A549 (cell line): Measurements from ENCODE around the gene IRS4. TPM values are rescaled to one million over a fixed set of nuclear protein-coding genes. Genes with fewer than 3 reads are reported as not detected.

ENCODE experiments used
- ATAC-seq, 2 experiments: fragments of 200-7000 bp in 1 of 2; fragments of >200 bp in 1 of 2; cut with Nextera tagmentation in 1 of 2; cut with Tn5 transposase in 1 of 2; 3 replicates each; pipeline versions ENCODE4 v1.8.0 to v1.9.1; 2018 to 2020; ENCODE audit warnings: mild to moderate bottlenecking in 1 of 2, moderate library complexity in 1 of 2
- CTCF ChIA-PET: fragments of 300-600 bp; sonication (Branson Sonifier 250); formaldehyde crosslinking; extraction: SDS; loops from one replicate; lab custom pipeline; 2021; ENCODE audit warnings: antibody characterized with exemption, inconsistent platforms; lab: Yijun Ruan, JAX
- POLR2A ChIA-PET: fragments of 350-600 bp; formaldehyde crosslinking; extraction: SDS; loops from one replicate; lab custom pipeline; 2021; ENCODE audit warnings: antibody characterized with exemption, inconsistent platforms; lab: Yijun Ruan, JAX
- DNase-seq, 2 experiments: peaks; one replicate each; pipeline versions ENCODE4 v3.0.0 to v3.0.0-alpha.2; 2011 to 2016; ENCODE audit warnings: low read depth in 1 of 2, low spot score in 1 of 2
- FAIRE-seq: peaks from 2 replicates; lab custom pipeline; 2011; peaks lifted over from hg19 to GRCh38; lab: Jason Lieb, UNC
- H3K27ac ChIP-seq, 2 experiments: fragments of >200 bp; sonication (Bioruptor Twin); formaldehyde crosslinking; 3 replicates each; pipeline ENCODE4 v1.5.1; 2016 to 2017
- H3K4me1 ChIP-seq: fragments of >200 bp; sonication (Bioruptor Twin); formaldehyde crosslinking; 3 replicates; pipeline ENCODE4 v1.6.1; 2016
- H3K4me2 ChIP-seq: fragments of >200 bp; sonication (Bioruptor Twin); formaldehyde crosslinking; 3 replicates; pipeline ENCODE4 v1.6.1; 2016
- H3K4me3 ChIP-seq: fragments of >200 bp; sonication (Bioruptor Twin); formaldehyde crosslinking; 3 replicates; pipeline ENCODE4 v1.5.1; 2016
- H3K9me3 ChIP-seq: fragments of >200 bp; sonication (Bioruptor Twin); formaldehyde crosslinking; 3 replicates; pipeline ENCODE4 v1.6.1; 2016
- ATOH8 ChIP-seq: fragments of 250-450 bp; sonication (Bioruptor Pico); IDR thresholded peaks from 2 replicates; pipeline ENCODE4 v1.5.0; 2020; ENCODE audit warnings: low read depth, mild to moderate bottlenecking, moderate library complexity
- CHD2 ChIP-seq: fragments of 150-350 bp; IDR thresholded peaks from 2 replicates; pipeline ENCODE4 v1.6.1; 2014; ENCODE audit warnings: low read length; ENCODE audit not compliant: partially characterized antibody
- ELK1 ChIP-seq: fragments of 150-350 bp; IDR thresholded peaks from 2 replicates; pipeline ENCODE4 v1.6.1; 2014; ENCODE audit warnings: low read depth, mild to moderate bottlenecking, low read length
- EP300 ChIP-seq, 2 experiments: fragments of >200 bp; sonication (Bioruptor Twin); formaldehyde crosslinking; IDR thresholded peaks; 2 replicates in 1 of 2; 3 replicates in 1 of 2; pipeline ENCODE4 v1.6.1; 2016 to 2017
- FOSL2 ChIP-seq, 2 experiments: fragments of 450-650 bp in 1 of 2; fragments of >200 bp in 1 of 2; sonication (Bioruptor Twin) in 1 of 2; formaldehyde crosslinking; IDR thresholded peaks; 2 replicates each; pipeline versions ENCODE4 v1.5.0 to v1.6.1; 2016 to 2020; ENCODE audit warnings: mild to moderate bottlenecking in 1 of 2, moderate library complexity in 1 of 2
- FOXS1 ChIP-seq: fragments of 250-450 bp; sonication (Bioruptor Pico); IDR thresholded peaks from 2 replicates; pipeline ENCODE4 v1.5.0; 2020; ENCODE audit warnings: mild to moderate bottlenecking, moderate library complexity
- HEYL ChIP-seq: fragments of 250-450 bp; sonication (Bioruptor Pico); IDR thresholded peaks from 2 replicates; pipeline ENCODE4 v1.8.0; 2021; ENCODE audit warnings: mild to moderate bottlenecking, moderate library complexity
- HOXA7 ChIP-seq: fragments of 250-450 bp; sonication (Bioruptor Pico); IDR thresholded peaks from 2 replicates; pipeline ENCODE4 v1.5.0; 2020; ENCODE audit warnings: mild to moderate bottlenecking, moderate library complexity
- MAZ ChIP-seq: fragments of 150-350 bp; IDR thresholded peaks from 2 replicates; pipeline ENCODE4 v1.6.1; 2014; ENCODE audit warnings: antibody characterized with exemption, low read depth, low read length, borderline replicate concordance
- NFE2L2 ChIP-seq: fragments of 150-350 bp; conservative IDR thresholded peaks from 2 replicates; pipeline ENCODE4 v1.6.1; 2014; ENCODE audit warnings: low read length
- NPAS2 ChIP-seq: fragments of 250-450 bp; sonication (Bioruptor Pico); IDR thresholded peaks from 2 replicates; pipeline ENCODE4 v1.8.0; 2022; ENCODE audit warnings: mild to moderate bottlenecking, moderate library complexity, borderline replicate concordance
- NR3C1 ChIP-seq: fragments of >200 bp; sonication (Bioruptor Twin); formaldehyde crosslinking; IDR thresholded peaks from 3 replicates; pipeline ENCODE4 v1.6.1; 2017
- RAD21 ChIP-seq, 2 experiments: fragments of >200 bp in 1 of 2; sonication (Bioruptor Twin) in 1 of 2; formaldehyde crosslinking in 1 of 2; IDR thresholded peaks in 1 of 2; conservative IDR thresholded peaks in 1 of 2; 2 replicates in 1 of 2; 3 replicates in 1 of 2; pipeline ENCODE4 v1.6.1; 2012 to 2018; ENCODE audit warnings: inconsistent platforms in 1 of 2
- RNF2 ChIP-seq: fragments of 200-600 bp; sonication (generic); IDR thresholded peaks from 2 replicates; pipeline ENCODE4 v1.6.1; 2016; ENCODE audit warnings: low read depth, mild to moderate bottlenecking, antibody characterized with exemption, moderate library complexity, borderline replicate concordance
- SMC3 ChIP-seq: fragments of >200 bp; sonication (Bioruptor Twin); formaldehyde crosslinking; IDR thresholded peaks from 3 replicates; pipeline ENCODE4 v1.6.1; 2018; ENCODE audit warnings: inconsistent platforms
- ZFP36 ChIP-seq: fragments of 450-650 bp; IDR thresholded peaks from 2 replicates; pipeline ENCODE4 v1.6.1; 2014; ENCODE audit warnings: borderline replicate concordance; ENCODE audit not compliant: partially characterized antibody
- WGBS: methylation state at CpG from one replicate; pipeline ENCODE4 v1.1.6; 2017; ENCODE audit errors: missing lambda C conversion rate; 5-methylcytosine and 5-hydroxymethylcytosine counted together
- polyA plus RNA-seq, 4 experiments: library from polyadenylated mRNA; depleted of rRNA in 3 of 4; stranded (reverse); fragments of >200 nt; fragmentation: RNase III in 1 of 4; extraction: RNeasy Plus Mini Kit Qiagen cat#74134 plus additional on column Dnase treatment in 1 of 4; gene quantifications; 2 replicates in 3 of 4; 3 replicates in 1 of 4; pipeline ENCODE4 v1.2.3, GENCODE V29; 2011 to 2017
- TF ChIP-seq, protein P1 (sequence below): fragments of 250-450 bp; sonication (Bioruptor Pico); IDR thresholded peaks from 2 replicates; pipeline ENCODE4 v1.5.0; 2021; ENCODE audit warnings: mild to moderate bottlenecking, moderate library complexity, borderline replicate concordance
- TF ChIP-seq, protein P2 (sequence below): fragments of >200 bp; sonication (Bioruptor Twin); formaldehyde crosslinking; IDR thresholded peaks from 3 replicates; pipeline ENCODE4 v1.5.1; 2016

IRS4 gene
- polyA plus RNA-seq, 2 of the 4 experiments (the other 2 are of a cell fraction): not detected

DNA sequence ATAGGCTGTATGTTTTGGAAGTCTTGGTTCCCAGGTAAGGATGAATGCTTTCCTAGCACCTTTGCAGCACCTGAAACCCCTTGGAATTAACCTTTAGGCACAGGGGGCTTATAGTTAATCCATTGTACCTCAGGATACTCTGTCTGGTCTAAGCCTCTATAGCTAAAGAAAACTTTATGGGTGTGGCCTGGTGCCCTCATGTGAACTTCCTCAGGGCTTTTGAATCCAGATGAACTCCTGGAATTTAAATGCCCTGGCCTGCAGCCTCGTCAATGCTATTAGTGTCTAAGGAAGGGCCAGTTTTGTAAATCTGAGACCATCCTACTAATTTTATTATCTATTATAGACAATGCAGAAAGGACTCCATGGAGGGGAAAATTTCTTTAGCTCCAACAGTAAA lies 33.8 kb downstream of the IRS4 start:
- FAIRE-seq (no peak), DNase-seq (no peak), ATAC-seq (no peak)
- H3K4me2 ChIP-seq: no peak overlapping the region
- no peaks in the 10 kb centered on the region for H3K9me3 ChIP-seq
- no peaks in the 10 kb centered on the region for H3K4me1 ChIP-seq
- ChIA-PET POLR2A (no interaction called here), CTCF (interaction anchor here (0.6 kb wide), 1 partner anchor 809 kb away, joined by 4 read pairs; no protein-coding TSS in a partner anchor)
- H3K27ac ChIP-seq: no peak overlapping the region
- WGBS: 71% methylated on average over 1 of the region's 1 CpG
- H3K4me3 ChIP-seq: no peak overlapping the region
- no peak for TF ChIP-seq ATOH8
- TF ChIP-seq NFE2L2: no peak
- TF ChIP-seq, protein P1, sequence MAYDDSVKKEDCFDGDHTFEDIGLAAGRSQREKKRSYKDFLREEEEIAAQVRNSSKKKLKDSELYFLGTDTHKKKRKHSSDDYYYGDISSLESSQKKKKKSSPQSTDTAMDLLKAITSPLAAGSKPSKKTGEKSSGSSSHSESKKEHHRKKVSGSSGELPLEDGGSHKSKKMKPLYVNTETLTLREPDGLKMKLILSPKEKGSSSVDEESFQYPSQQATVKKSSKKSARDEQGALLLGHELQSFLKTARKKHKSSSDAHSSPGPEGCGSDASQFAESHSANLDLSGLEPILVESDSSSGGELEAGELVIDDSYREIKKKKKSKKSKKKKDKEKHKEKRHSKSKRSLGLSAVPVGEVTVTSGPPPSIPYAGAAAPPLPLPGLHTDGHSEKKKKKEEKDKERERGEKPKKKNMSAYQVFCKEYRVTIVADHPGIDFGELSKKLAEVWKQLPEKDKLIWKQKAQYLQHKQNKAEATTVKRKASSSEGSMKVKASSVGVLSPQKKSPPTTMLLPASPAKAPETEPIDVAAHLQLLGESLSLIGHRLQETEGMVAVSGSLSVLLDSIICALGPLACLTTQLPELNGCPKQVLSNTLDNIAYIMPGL (CRISPR knock-in tag): no peak
- TF ChIP-seq FOSL2 (IDR thresholded peaks at IDR 0.05): no peak
- no peak for TF ChIP-seq FOSL2 (CRISPR knock-in tag; IDR thresholded peaks at IDR 0.05)
- TF ChIP-seq NPAS2 (CRISPR knock-in tag): no peak

DNA sequence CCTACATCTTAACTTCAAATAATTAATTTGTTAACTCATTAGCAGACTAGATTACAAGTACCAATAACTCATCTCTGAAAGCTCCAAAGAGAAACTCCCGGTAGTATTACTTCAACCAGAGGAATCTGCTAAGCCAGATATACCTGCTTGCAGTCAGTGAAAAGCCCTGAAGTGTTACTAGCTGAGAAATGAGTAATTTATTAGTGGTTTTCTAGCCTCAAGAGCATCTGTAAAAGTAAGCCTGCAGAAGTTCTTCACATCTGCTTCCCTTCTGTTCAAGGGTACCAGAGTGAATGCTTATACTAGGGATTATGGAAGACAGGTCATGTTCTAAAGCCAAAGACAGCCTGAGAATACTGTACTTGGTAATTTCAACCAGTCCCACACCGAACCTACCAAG lies 34.7 kb downstream of the IRS4 start:
- Histone ChIP-seq H3K4me3 (no peak overlapping the region), H3K4me2 (no peak overlapping the region), H3K9me3 (no peaks in the 10 kb centered on the region), H3K4me1 (no peaks in the 10 kb centered on the region), H3K27ac (no peak overlapping the region)
- TF ChIP-seq MAZ: no peak
- no peak for TF ChIP-seq ATOH8
- no peak for TF ChIP-seq NR3C1
- no peak for TF ChIP-seq EP300 (IDR thresholded peaks at IDR 0.05)
- TF ChIP-seq SMC3: no peak
- TF ChIP-seq FOXS1 (CRISPR knock-in tag): no peak
- no peak for TF ChIP-seq CHD2
- TF ChIP-seq HEYL: no peak
- TF ChIP-seq ZFP36: no peak
- no peak for TF ChIP-seq ELK1
- no peak for TF ChIP-seq HOXA7 (CRISPR knock-in tag)
- no peak for TF ChIP-seq RNF2
- POLR2A ChIA-PET: no interaction called here
- WGBS: 60% methylated on average over 2 of the region's 2 CpGs
- ATAC-seq: no peak
- DNase-seq: no peak
- FAIRE-seq: no peak
- CTCF ChIA-PET: no interaction called here

DNA sequence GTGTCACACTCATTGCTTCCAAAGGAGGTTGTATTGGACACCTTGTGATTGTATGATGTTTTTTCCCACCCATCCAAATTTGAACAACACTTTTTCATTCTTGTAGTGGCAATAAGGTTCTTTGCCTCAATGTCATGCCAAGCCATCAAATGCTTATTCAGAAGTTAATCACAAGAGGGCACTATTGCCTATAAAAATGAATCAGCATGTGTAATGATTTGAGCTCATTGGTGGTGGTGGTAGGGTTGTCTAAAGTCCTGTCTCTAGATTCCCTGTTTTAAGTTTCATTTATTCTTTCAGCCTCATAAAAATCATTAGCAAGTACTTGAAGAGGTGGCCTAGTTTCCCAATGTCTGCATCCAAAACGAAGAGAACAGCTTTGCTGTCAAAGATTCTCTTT lies 37.0 kb downstream of the IRS4 start:
- ATAC-seq: peak; percentile 39 to 72; a peak in 3 of 6 replicates

More for the DNA sequence above, 37.0 kb downstream of the IRS4 start:
- ChIA-PET CTCF (interaction anchor here (0.8 to 2.9 kb wide), 11 partner anchors 11 to 779 kb away, joined by 3 to 9 read pairs (median 4); no protein-coding TSS in a partner anchor), POLR2A (interaction anchor here (0.5 kb wide), 1 partner anchor 444 kb away, joined by 4 read pairs; no protein-coding TSS in a partner anchor)
- no peak overlapping the region for H3K27ac ChIP-seq
- H3K9me3 ChIP-seq: no peaks in the 10 kb centered on the region
- no peaks in the 10 kb centered on the region for H3K4me1 ChIP-seq
- DNase-seq (peak; percentile 5 to 36), FAIRE-seq (peak; percentile 100)
- no peak overlapping the region for H3K4me2 ChIP-seq
- TF ChIP-seq, protein P2, sequence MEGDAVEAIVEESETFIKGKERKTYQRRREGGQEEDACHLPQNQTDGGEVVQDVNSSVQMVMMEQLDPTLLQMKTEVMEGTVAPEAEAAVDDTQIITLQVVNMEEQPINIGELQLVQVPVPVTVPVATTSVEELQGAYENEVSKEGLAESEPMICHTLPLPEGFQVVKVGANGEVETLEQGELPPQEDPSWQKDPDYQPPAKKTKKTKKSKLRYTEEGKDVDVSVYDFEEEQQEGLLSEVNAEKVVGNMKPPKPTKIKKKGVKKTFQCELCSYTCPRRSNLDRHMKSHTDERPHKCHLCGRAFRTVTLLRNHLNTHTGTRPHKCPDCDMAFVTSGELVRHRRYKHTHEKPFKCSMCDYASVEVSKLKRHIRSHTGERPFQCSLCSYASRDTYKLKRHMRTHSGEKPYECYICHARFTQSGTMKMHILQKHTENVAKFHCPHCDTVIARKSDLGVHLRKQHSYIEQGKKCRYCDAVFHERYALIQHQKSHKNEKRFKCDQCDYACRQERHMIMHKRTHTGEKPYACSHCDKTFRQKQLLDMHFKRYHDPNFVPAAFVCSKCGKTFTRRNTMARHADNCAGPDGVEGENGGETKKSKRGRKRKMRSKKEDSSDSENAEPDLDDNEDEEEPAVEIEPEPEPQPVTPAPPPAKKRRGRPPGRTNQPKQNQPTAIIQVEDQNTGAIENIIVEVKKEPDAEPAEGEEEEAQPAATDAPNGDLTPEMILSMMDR: peak; percentile 47
- TF ChIP-seq, protein P1 (CRISPR knock-in tag): no peak
- TF ChIP-seq RAD21 (conservative IDR thresholded peaks at IDR 0.05 in 1 of 2, IDR thresholded peaks at IDR 0.05 in 1 of 2): peak; percentile 41 to 47; a peak in 2 of 5 replicates
- no peak overlapping the region for H3K4me3 ChIP-seq
- 27% methylated on average over 1 of the region's 1 CpG for WGBS
